Left ventricle myocardium inferior (tissue), 1 donor: Measurements from ENCODE around the gene LILRA6. TPM values are rescaled to one million over a fixed set of nuclear protein-coding genes. Genes with fewer than 3 reads are reported as not detected.
A peak's percentile ranks its signal among the peaks of the same experiment; 100 is the strongest.

Source experiments
- DNase-seq: peaks from one replicate; pipeline ENCODE4 v3.0.0-alpha.2; 2020
- H3K27ac ChIP-seq: fragments of 200-600 bp; replicated peaks from 2 replicates; pipeline ENCODE4 v1.8.0; 2021
- H3K27me3 ChIP-seq: fragments of 200-600 bp; 2 replicates; pipeline ENCODE4 v1.8.0; 2021; ENCODE audit warnings: low read depth
- H3K36me3 ChIP-seq: fragments of 200-600 bp; 2 replicates; pipeline ENCODE4 v1.8.0; 2021
- H3K4me1 ChIP-seq: fragments of 200-600 bp; 2 replicates; pipeline ENCODE4 v1.8.0; 2021
- H3K4me3 ChIP-seq: fragments of 200-600 bp; 2 replicates; pipeline ENCODE4 v1.8.0; 2021; ENCODE audit warnings: mild to moderate bottlenecking, moderate library complexity
- H3K9me3 ChIP-seq: fragments of 200-600 bp; replicated peaks from 2 replicates; pipeline ENCODE4 v1.8.0; 2021
- CTCF ChIP-seq: fragments of 200-600 bp; IDR thresholded peaks from 2 replicates; pipeline ENCODE4 v1.8.0; 2021; ENCODE audit warnings: antibody characterized with exemption, mild to moderate bottlenecking, borderline replicate concordance
- intact Hi-C: fragments of 100-400 bp; cut with micrococcal nuclease; formaldehyde crosslinking; loops from one replicate; pipeline ENCODE4 v1.11.0; 2022
- total RNA-seq: library from RNA; stranded (reverse); fragmentation: NEBNext Ultra II Directional; extraction: Animal tissue kit (Norgen Biotek cat#: 25700); gene quantifications from one replicate; pipeline ENCODE4 v1.2.1, GENCODE V29; 2021
- donor health status: DM: no; HTN: yes; CAD: no; lungs with severe emphysema.

The LILRA6 gene
- total RNA-seq, 1 donor from 2014 or later, result 1.2 TPM

GRCh38 chr19:54271106-54271505, 28.5 kb upstream of the LILRA6 start:
- H3K36me3 ChIP-seq, result no peaks in the 10 kb centered on the region
- peaks cover 63% of the 10 kb centered on the region for H3K27me3 ChIP-seq
- no peaks in the 10 kb centered on the region for H3K4me1 ChIP-seq
- H3K27ac ChIP-seq, result no peak overlapping the region
- H3K9me3 ChIP-seq, result no peaks in the 10 kb centered on the region
- no peak for DNase-seq
- H3K4me3 ChIP-seq, result no peak overlapping the region
- TF ChIP-seq CTCF, result no peak
- intact Hi-C loops, result no loop called here

GRCh38 chr19:54268936-54269335, 26.3 kb upstream of the LILRA6 start:
- Histone ChIP-seq H3K27ac (no peak overlapping the region), H3K4me3 (no peak overlapping the region), H3K36me3 (no peaks in the 10 kb centered on the region), H3K9me3 (no peaks in the 10 kb centered on the region), H3K4me1 (no peaks in the 10 kb centered on the region), H3K27me3 (peaks cover 70% of the 10 kb centered on the region)
- intact Hi-C loops, result no loop called here
- TF ChIP-seq CTCF, result no peak
- DNase-seq, result no peak

- intact Hi-C loops, result no loop called here
- Histone ChIP-seq H3K27me3 (peaks cover 55% of the 10 kb centered on the region), H3K27ac (no peak overlapping the region), H3K4me1 (no peaks in the 10 kb centered on the region), H3K9me3 (no peaks in the 10 kb centered on the region), H3K4me3 (no peak overlapping the region), H3K36me3 (no peaks in the 10 kb centered on the region)
- peak; percentile 78 for TF ChIP-seq CTCF
- DNase-seq, result peak; percentile 73
These were observed 23.5 kb upstream of the LILRA6 start for GRCh38 chr19:54266133-54266532.

GRCh38 chr19:54262470-54262869, 19.9 kb upstream of the LILRA6 start:
- no peak overlapping the region for H3K27ac ChIP-seq
- no peaks in the 10 kb centered on the region for H3K4me1 ChIP-seq
- no peaks in the 10 kb centered on the region for H3K36me3 ChIP-seq
- DNase-seq, result no peak
- no peaks in the 10 kb centered on the region for H3K9me3 ChIP-seq
- TF ChIP-seq CTCF, result no peak
- no peak overlapping the region for H3K4me3 ChIP-seq
- H3K27me3 ChIP-seq, result peaks cover 35% of the 10 kb centered on the region
- intact Hi-C loops, result no loop called here

GRCh38 chr19:54262066-54262465, 19.5 kb upstream of the LILRA6 start:
- Histone ChIP-seq H3K9me3 (no peaks in the 10 kb centered on the region), H3K4me1 (no peaks in the 10 kb centered on the region), H3K36me3 (no peaks in the 10 kb centered on the region), H3K27me3 (peaks cover 39% of the 10 kb centered on the region), H3K27ac (no peak overlapping the region), H3K4me3 (no peak overlapping the region)
- TF ChIP-seq CTCF, result no peak
- no peak for DNase-seq
- intact Hi-C loops, result no loop called here

GRCh38 chr19:54257116-54257480, 14.5 kb upstream of the LILRA6 start, which contains the start of gene LILRB5:
Gene LILRB5, minus strand, starts transcription at chr19:54257273. Its CDS starts 80 bp downstream, at chr19:54257193.
- no peak for TF ChIP-seq CTCF
- intact Hi-C loops, result no loop called here
- DNase-seq, result no peak
- H3K36me3 ChIP-seq, result no peaks in the 10 kb centered on the region
- no peaks in the 10 kb centered on the region for H3K4me1 ChIP-seq
- peaks cover 68% of the 10 kb centered on the region for H3K27me3 ChIP-seq
- peak within 1 kb of the TSS; percentile 38 for H3K4me3 ChIP-seq
- H3K9me3 ChIP-seq, result no peaks in the 10 kb centered on the region
- peak within 1 kb of the TSS; percentile 27 for H3K27ac ChIP-seq
